ENCODE measurements around the gene EEF2K.

DNA sequence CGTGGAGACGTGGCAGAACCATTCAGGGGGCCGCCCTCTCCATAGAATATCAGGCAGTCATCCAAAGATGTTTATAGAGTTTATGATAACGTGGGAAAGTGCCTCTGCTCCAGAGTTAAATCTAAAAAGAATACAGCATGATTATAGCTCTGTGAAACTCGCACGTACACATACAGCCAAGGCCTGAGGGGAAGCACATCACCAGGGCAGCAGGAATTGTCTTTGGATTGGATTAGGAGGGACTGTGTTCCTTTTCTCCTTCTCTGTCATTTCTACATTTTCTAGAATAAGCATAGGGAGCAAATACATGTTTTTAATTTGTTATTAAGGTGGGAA lies 26.9 kb downstream of the EEF2K start:
- TF ChIP-seq, protein P1, sequence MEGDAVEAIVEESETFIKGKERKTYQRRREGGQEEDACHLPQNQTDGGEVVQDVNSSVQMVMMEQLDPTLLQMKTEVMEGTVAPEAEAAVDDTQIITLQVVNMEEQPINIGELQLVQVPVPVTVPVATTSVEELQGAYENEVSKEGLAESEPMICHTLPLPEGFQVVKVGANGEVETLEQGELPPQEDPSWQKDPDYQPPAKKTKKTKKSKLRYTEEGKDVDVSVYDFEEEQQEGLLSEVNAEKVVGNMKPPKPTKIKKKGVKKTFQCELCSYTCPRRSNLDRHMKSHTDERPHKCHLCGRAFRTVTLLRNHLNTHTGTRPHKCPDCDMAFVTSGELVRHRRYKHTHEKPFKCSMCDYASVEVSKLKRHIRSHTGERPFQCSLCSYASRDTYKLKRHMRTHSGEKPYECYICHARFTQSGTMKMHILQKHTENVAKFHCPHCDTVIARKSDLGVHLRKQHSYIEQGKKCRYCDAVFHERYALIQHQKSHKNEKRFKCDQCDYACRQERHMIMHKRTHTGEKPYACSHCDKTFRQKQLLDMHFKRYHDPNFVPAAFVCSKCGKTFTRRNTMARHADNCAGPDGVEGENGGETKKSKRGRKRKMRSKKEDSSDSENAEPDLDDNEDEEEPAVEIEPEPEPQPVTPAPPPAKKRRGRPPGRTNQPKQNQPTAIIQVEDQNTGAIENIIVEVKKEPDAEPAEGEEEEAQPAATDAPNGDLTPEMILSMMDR (IDR thresholded peaks at IDR 0.05): no peak
- TF ChIP-seq POLR2AphosphoS5 (IDR thresholded peaks at IDR 0.05) (no peak), POLR2A (IDR thresholded peaks at IDR 0.05) (no peak)

Data from prostate gland (tissue), 2 donors.